Panc1 (cell line): ENCODE results near the gene ADD2.
"Not testable (repeated sequence)": the region's sequence is repeated elsewhere in the genome, so short reads cannot be mapped to it uniquely, and the experiment has no call there.

Experiments used
- POLR2AphosphoS5 ChIP-seq: IDR thresholded peaks from 2 replicates; pipeline ENCODE4 v1.6.1; 2012; ENCODE audit warnings: mild to moderate bottlenecking, low read depth, low read length, moderate library complexity
- TCF7L2 ChIP-seq: IDR thresholded peaks from 2 replicates; pipeline ENCODE4 v1.6.1; 2011; ENCODE audit warnings: mild to moderate bottlenecking, low read depth, low read length, inconsistent platforms
- TF ChIP-seq, protein P1 (sequence below): fragments of 450-650 bp; IDR thresholded peaks from 2 replicates; pipeline ENCODE4 v1.5.1; 2017; ENCODE audit warnings: mild to moderate bottlenecking
- TF ChIP-seq, protein P2 (sequence below), 2 experiments: IDR thresholded peaks; 2 replicates each; pipeline ENCODE4 v1.6.1; 2011 to 2012; ENCODE audit warnings: low read depth in 2 of 2, control low read depth in 1 of 2, low read length in 1 of 2, mild to moderate bottlenecking in 1 of 2, moderate library complexity in 1 of 2; ENCODE audit not compliant: insufficient read depth in 1 of 2

DNA sequence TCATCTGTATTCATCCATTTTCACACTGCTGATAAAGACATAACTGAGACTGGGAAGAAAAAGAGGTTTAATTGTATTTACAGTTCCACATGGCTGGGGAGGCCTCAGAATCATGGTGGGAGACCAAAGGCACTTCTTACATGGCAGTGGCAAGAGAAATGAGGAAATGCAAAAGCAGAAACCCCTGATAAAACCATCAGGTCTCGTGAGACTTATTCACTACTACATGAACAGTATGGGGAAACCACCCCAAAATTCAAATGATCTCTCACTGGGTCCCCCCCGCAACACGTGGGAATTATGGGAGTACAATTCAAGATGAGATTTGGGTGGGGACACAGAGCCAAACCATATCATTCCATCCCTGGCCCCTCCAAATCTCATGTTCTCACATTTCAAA, 30.0 kb upstream of the ADD2 start:
- TF ChIP-seq, protein P1, sequence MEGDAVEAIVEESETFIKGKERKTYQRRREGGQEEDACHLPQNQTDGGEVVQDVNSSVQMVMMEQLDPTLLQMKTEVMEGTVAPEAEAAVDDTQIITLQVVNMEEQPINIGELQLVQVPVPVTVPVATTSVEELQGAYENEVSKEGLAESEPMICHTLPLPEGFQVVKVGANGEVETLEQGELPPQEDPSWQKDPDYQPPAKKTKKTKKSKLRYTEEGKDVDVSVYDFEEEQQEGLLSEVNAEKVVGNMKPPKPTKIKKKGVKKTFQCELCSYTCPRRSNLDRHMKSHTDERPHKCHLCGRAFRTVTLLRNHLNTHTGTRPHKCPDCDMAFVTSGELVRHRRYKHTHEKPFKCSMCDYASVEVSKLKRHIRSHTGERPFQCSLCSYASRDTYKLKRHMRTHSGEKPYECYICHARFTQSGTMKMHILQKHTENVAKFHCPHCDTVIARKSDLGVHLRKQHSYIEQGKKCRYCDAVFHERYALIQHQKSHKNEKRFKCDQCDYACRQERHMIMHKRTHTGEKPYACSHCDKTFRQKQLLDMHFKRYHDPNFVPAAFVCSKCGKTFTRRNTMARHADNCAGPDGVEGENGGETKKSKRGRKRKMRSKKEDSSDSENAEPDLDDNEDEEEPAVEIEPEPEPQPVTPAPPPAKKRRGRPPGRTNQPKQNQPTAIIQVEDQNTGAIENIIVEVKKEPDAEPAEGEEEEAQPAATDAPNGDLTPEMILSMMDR, result not testable (repeated sequence)
- not testable (repeated sequence) for TF ChIP-seq POLR2AphosphoS5, TCF7L2
- TF ChIP-seq, protein P2, sequence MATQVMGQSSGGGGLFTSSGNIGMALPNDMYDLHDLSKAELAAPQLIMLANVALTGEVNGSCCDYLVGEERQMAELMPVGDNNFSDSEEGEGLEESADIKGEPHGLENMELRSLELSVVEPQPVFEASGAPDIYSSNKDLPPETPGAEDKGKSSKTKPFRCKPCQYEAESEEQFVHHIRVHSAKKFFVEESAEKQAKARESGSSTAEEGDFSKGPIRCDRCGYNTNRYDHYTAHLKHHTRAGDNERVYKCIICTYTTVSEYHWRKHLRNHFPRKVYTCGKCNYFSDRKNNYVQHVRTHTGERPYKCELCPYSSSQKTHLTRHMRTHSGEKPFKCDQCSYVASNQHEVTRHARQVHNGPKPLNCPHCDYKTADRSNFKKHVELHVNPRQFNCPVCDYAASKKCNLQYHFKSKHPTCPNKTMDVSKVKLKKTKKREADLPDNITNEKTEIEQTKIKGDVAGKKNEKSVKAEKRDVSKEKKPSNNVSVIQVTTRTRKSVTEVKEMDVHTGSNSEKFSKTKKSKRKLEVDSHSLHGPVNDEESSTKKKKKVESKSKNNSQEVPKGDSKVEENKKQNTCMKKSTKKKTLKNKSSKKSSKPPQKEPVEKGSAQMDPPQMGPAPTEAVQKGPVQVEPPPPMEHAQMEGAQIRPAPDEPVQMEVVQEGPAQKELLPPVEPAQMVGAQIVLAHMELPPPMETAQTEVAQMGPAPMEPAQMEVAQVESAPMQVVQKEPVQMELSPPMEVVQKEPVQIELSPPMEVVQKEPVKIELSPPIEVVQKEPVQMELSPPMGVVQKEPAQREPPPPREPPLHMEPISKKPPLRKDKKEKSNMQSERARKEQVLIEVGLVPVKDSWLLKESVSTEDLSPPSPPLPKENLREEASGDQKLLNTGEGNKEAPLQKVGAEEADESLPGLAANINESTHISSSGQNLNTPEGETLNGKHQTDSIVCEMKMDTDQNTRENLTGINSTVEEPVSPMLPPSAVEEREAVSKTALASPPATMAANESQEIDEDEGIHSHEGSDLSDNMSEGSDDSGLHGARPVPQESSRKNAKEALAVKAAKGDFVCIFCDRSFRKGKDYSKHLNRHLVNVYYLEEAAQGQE (IDR thresholded peaks at IDR 0.05; ENCODE audit: insufficient read depth in 1 of 2, low read depth in 2 of 2, low read length in 1 of 2), result not testable (repeated sequence)
